ENCODE data around the gene MCM9. TPM values are rescaled to one million over a fixed set of nuclear protein-coding genes. Genes with fewer than 3 reads are reported as not detected.

Gene MCM9
- total RNA-seq, 1 donor from 2014 or later, result 29.0 TPM

- no peaks in the 10 kb centered on the region for H3K27me3 Mint-ChIP-seq (ENCODE audit: insufficient read depth, low read depth)
These were observed 122.0 kb downstream of the MCM9 start for GRCh38 chr6:118812970-118813369.

GRCh38 chr6:118810420-118811027 lies 124.4 kb downstream of the MCM9 start:
- H3K27ac ChIP-seq, result no peak overlapping the region
- no peak overlapping the region for H3K9ac ChIP-seq
- no peak for TF ChIP-seq CTCF (IDR thresholded peaks at IDR 0.05)
- no peak for TF ChIP-seq EZH2 (IDR thresholded peaks at IDR 0.05)
- no peak for TF ChIP-seq EZH2phosphoT487 (IDR thresholded peaks at IDR 0.05)
- Mint-ChIP-seq H3K36me3 (peaks cover 10% of the 10 kb centered on the region), H3K4me1 (no peaks in the 10 kb centered on the region), H3K4me3 (no peak overlapping the region), H3K27me3 (ENCODE audit: insufficient read depth, low read depth) (no peaks in the 10 kb centered on the region), H3K27ac (no peak overlapping the region), H3K9me3 (no peaks in the 10 kb centered on the region)
- H3K27me3 ChIP-seq, result no peaks in the 10 kb centered on the region
- no peaks in the 10 kb centered on the region for H3K4me1 ChIP-seq
- H3K4me2 ChIP-seq, result no peak overlapping the region
- H2AFZ ChIP-seq (replicated peaks), result no peak overlapping the region
- H3F3A ChIP-seq (ENCODE audit: low read depth), result no peaks in the 10 kb centered on the region
- no peaks in the 10 kb centered on the region for H4K20me1 ChIP-seq (ENCODE audit: low read depth)
- no peak for DNase-seq (ENCODE audit: low spot score)
- no peak overlapping the region for H3K4me3 ChIP-seq
- H3K36me3 ChIP-seq, result peaks cover 3% of the 10 kb centered on the region
- no peaks in the 10 kb centered on the region for H3K79me2 ChIP-seq (ENCODE audit: low read depth)
- H3K9me3 ChIP-seq (ENCODE audit: low read depth), result no peaks in the 10 kb centered on the region

More at GRCh38 chr6:118812970-118813369, 122.0 kb downstream of the MCM9 start:
- Histone ChIP-seq H3K4me3 (no peak overlapping the region), H3K9me3 (ENCODE audit: low read depth) (no peaks in the 10 kb centered on the region), H3F3A (ENCODE audit: low read depth) (no peaks in the 10 kb centered on the region), H3K9ac (no peak overlapping the region), H3K27ac (no peak overlapping the region), H3K4me2 (no peak overlapping the region), H3K79me2 (ENCODE audit: low read depth) (no peaks in the 10 kb centered on the region), H4K20me1 (ENCODE audit: low read depth) (no peaks in the 10 kb centered on the region), H3K36me3 (peaks cover 3% of the 10 kb centered on the region), H2AFZ (replicated peaks) (no peak overlapping the region), H3K4me1 (no peaks in the 10 kb centered on the region), H3K27me3 (no peaks in the 10 kb centered on the region)
- no peak overlapping the region for H3K27ac Mint-ChIP-seq
- no peaks in the 10 kb centered on the region for H3K4me1 Mint-ChIP-seq
- H3K4me3 Mint-ChIP-seq, result no peak overlapping the region
- no peak for DNase-seq (ENCODE audit: low spot score)
- peaks cover 17% of the 10 kb centered on the region for H3K36me3 Mint-ChIP-seq
- TF ChIP-seq CTCF (IDR thresholded peaks at IDR 0.05), result no peak
- no peak for TF ChIP-seq EZH2 (IDR thresholded peaks at IDR 0.05)
- no peak for TF ChIP-seq EZH2phosphoT487 (IDR thresholded peaks at IDR 0.05)
- H3K9me3 Mint-ChIP-seq, result no peaks in the 10 kb centered on the region

GRCh38 chr6:118808793-118809638 lies 125.9 kb downstream of the MCM9 start:
- no peak overlapping the region for H2AFZ ChIP-seq (replicated peaks)
- no peak overlapping the region for H3K4me3 ChIP-seq
- Mint-ChIP-seq H3K27me3 (ENCODE audit: insufficient read depth, low read depth) (no peaks in the 10 kb centered on the region), H3K9me3 (no peaks in the 10 kb centered on the region), H3K27ac (no peak overlapping the region), H3K4me3 (no peak overlapping the region), H3K4me1 (no peaks in the 10 kb centered on the region), H3K36me3 (peaks cover 8% of the 10 kb centered on the region)
- no peaks in the 10 kb centered on the region for H4K20me1 ChIP-seq (ENCODE audit: low read depth)
- no peak overlapping the region for H3K27ac ChIP-seq
- no peaks in the 10 kb centered on the region for H3K9me3 ChIP-seq (ENCODE audit: low read depth)
- H3K27me3 ChIP-seq, result no peaks in the 10 kb centered on the region
- H3K36me3 ChIP-seq, result peaks cover 3% of the 10 kb centered on the region
- no peaks in the 10 kb centered on the region for H3F3A ChIP-seq (ENCODE audit: low read depth)
- no peaks in the 10 kb centered on the region for H3K4me1 ChIP-seq
- no peaks in the 10 kb centered on the region for H3K79me2 ChIP-seq (ENCODE audit: low read depth)
- no peak overlapping the region for H3K4me2 ChIP-seq
- TF ChIP-seq CTCF (IDR thresholded peaks at IDR 0.05) (no peak), EZH2 (IDR thresholded peaks at IDR 0.05) (no peak), EZH2phosphoT487 (IDR thresholded peaks at IDR 0.05) (no peak)
- H3K9ac ChIP-seq, result no peak overlapping the region
- no peak for DNase-seq (ENCODE audit: low spot score)
